H1 (cell line): ENCODE results near the gene TUBA4B.

Source experiments
- CTCF ChIP-seq, 3 experiments: IDR thresholded peaks; 1 replicate in 2 of 3; 2 replicates in 1 of 3; pipeline versions ENCODE4 v1.5.1 to v1.6.1; 2011; ENCODE audit warnings: low read length in 3 of 3, mild to moderate bottlenecking in 3 of 3, inconsistent platforms in 2 of 3, low read depth in 1 of 3, moderate library complexity in 1 of 3; ENCODE audit not compliant: insufficient read depth in 1 of 3; ENCODE audit errors: control extremely low read depth in 1 of 3
- EP300 ChIP-seq, 2 experiments: IDR thresholded peaks; 1 replicate in 1 of 2; 2 replicates in 1 of 2; pipeline ENCODE4 v1.6.1; 2011 to 2012; ENCODE audit warnings: low read depth in 2 of 2, low read length in 2 of 2, mild to moderate bottlenecking in 2 of 2, borderline replicate concordance in 1 of 2, inconsistent platforms in 1 of 2, moderate library complexity in 1 of 2
- GABPA ChIP-seq: IDR thresholded peaks from 2 replicates; pipeline ENCODE4 v1.6.1; 2011; ENCODE audit warnings: mild to moderate bottlenecking, low read length, moderate library complexity, borderline replicate concordance; ENCODE audit not compliant: insufficient read depth
- GTF2F1 ChIP-seq: IDR thresholded peaks from 2 replicates; pipeline ENCODE4 v1.6.1; 2012; ENCODE audit warnings: low read depth, low read length, improper control_type of control experiment, borderline replicate concordance
- PHF8 ChIP-seq: fragments of 200-600 bp; sonication (generic); conservative IDR thresholded peaks from 2 replicates; pipeline ENCODE4 v1.7.1; 2012; ENCODE audit warnings: low read depth, mild to moderate bottlenecking, inconsistent platforms, low read length, moderate library complexity
- POLR2AphosphoS5 ChIP-seq: IDR thresholded peaks from 2 replicates; pipeline ENCODE4 v1.6.1; 2011; ENCODE audit warnings: low read depth, low read length
- RAD21 ChIP-seq, 2 experiments: IDR thresholded peaks in 1 of 2; conservative IDR thresholded peaks in 1 of 2; 2 replicates each; pipeline ENCODE4 v1.6.1; 2011; ENCODE audit warnings: low read depth in 2 of 2, low read length in 2 of 2, improper control_type of control experiment in 1 of 2, inconsistent platforms in 1 of 2, mild to moderate bottlenecking in 1 of 2, moderate library complexity in 1 of 2
- ZNF274 ChIP-seq: IDR thresholded peaks from 2 replicates; pipeline ENCODE4 v1.7.0; 2012; ENCODE audit warnings: low read length, borderline replicate concordance; ENCODE audit errors: extremely low read depth

- TF ChIP-seq RAD21 (IDR thresholded peaks at IDR 0.05 in 1 of 2, conservative IDR thresholded peaks at IDR 0.05 in 1 of 2; ENCODE audit: low read depth in 2 of 2, low read length in 2 of 2) (no peak), PHF8 (no peak), POLR2AphosphoS5 (no peak), CTCF (IDR thresholded peaks at IDR 0.05; ENCODE audit: control extremely low read depth in 1 of 3, insufficient read depth in 1 of 3, low read depth in 1 of 3, low read length in 3 of 3) (no peak), GABPA (no peak), ZNF274 (no peak), EP300 (IDR thresholded peaks at IDR 0.05; ENCODE audit: borderline replicate concordance in 1 of 2, low read depth in 2 of 2, low read length in 2 of 2) (no peak), GTF2F1 (no peak)
Measured at GRCh38 chr2:219291910-219292490, 39.0 kb downstream of the TUBA4B start.
